MCF 10A (cell line): ENCODE results near the gene GALNT5. TPM values are rescaled to one million over a fixed set of nuclear protein-coding genes. Genes with fewer than 3 reads are reported as not detected.

Source experiments
- BruUV-seq: library from RNA; stranded (reverse); fragments of 400-500 nt; replicated peaks from 2 replicates; lab custom pipeline; 2021; lab: Mats Ljungman, UMichigan
- CTCF ChIA-PET: fragments of 300-600 bp; sonication (Branson Sonifier 250); formaldehyde crosslinking; extraction: SDS; loops from one replicate; lab custom pipeline; 2021; ENCODE audit warnings: antibody characterized with exemption, inconsistent platforms; lab: Yijun Ruan, JAX
- POLR2A ChIA-PET: fragments of 300-600, 350-650 bp; sonication (Branson Sonifier 250); formaldehyde crosslinking; extraction: SDS; loops from one replicate; lab custom pipeline; 2020; ENCODE audit warnings: antibody characterized with exemption, inconsistent platforms; lab: Yijun Ruan, JAX
- DNase-seq: peaks from one replicate; pipeline ENCODE4 v3.0.0-alpha.2; 2018; ENCODE audit not compliant: unreplicated experiment
- H3K27ac Mint-ChIP-seq: one replicate; pipeline ENCODE4 v1.8.0; 2022; ENCODE audit warnings: mild to moderate bottlenecking, low read depth, mixed read lengths; ENCODE audit not compliant: unreplicated experiment
- H3K27me3 Mint-ChIP-seq: one replicate; pipeline ENCODE4 v1.8.0; 2022; ENCODE audit warnings: mixed read lengths; ENCODE audit not compliant: insufficient read depth, unreplicated experiment
- H3K36me3 Mint-ChIP-seq: one replicate; pipeline ENCODE4 v1.8.0; 2022; ENCODE audit warnings: mild to moderate bottlenecking, moderate library complexity, mixed read lengths; ENCODE audit not compliant: insufficient read depth, unreplicated experiment
- H3K4me1 Mint-ChIP-seq: one replicate; pipeline ENCODE4 v1.8.0; 2022; ENCODE audit warnings: mixed read lengths; ENCODE audit not compliant: insufficient read depth, unreplicated experiment
- H3K4me3 Mint-ChIP-seq: one replicate; pipeline ENCODE4 v1.8.0; 2022; ENCODE audit warnings: mild to moderate bottlenecking, moderate library complexity, mixed read lengths; ENCODE audit not compliant: unreplicated experiment
- H3K9me3 Mint-ChIP-seq: one replicate; pipeline ENCODE4 v1.8.0; 2022; ENCODE audit warnings: mixed read lengths; ENCODE audit not compliant: unreplicated experiment
- CTCF ChIP-seq: fragments of 200-600 bp; IDR thresholded peaks from one replicate; pipeline ENCODE4 v1.8.0; 2022; ENCODE audit warnings: antibody characterized with exemption, mild to moderate bottlenecking; ENCODE audit not compliant: unreplicated experiment
- intact Hi-C: fragments of 100-400 bp; cut with micrococcal nuclease; formaldehyde crosslinking; loops from 2 replicates; pipeline ENCODE4 v1.14.1; 2022
- total RNA-seq: library from RNA; stranded (reverse); gene quantifications from 2 replicates; pipeline ENCODE4 v1.2.3, GENCODE V29; 2022

GALNT5 gene
- total RNA-seq, 1 experiment from 2014 or later, result not detected

DNA sequence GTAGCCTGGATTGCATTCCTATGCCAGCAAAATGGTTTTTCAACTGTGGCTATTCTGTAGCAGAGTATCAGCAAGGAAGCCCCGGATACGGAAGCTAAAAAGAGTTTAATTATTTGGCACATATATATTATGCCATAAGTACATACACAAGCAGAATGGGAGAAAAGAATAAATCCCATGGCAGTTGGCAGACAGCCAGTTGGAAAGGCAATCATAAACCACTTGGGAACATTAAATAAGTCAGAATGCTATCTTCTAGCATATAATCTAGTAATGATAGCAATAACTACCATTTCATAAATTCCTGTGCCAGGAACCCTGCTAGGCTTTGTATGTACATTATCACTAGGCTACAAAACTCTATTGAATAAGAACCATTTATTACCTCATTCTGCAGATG is 26.0 kb downstream of the GALNT5 start:
- Mint-ChIP-seq H3K9me3 (no peaks in the 10 kb centered on the region), H3K36me3 (no peaks in the 10 kb centered on the region), H3K4me1 (no peaks in the 10 kb centered on the region), H3K4me3 (no peak overlapping the region), H3K27ac (no peak overlapping the region), H3K27me3 (no peaks in the 10 kb centered on the region)
- POLR2A ChIA-PET, result no interaction called here
- TF ChIP-seq CTCF, result no peak
- BruUV-seq, result no TSS peak
- no peak for DNase-seq
- intact Hi-C loops, result no loop called here
- CTCF ChIA-PET, result interaction anchor here (0.5 to 1.5 kb wide), 3 partner anchors 19 to 596 kb away, joined by 4 to 14 read pairs (median 4); no protein-coding TSS in a partner anchor

GRCh38 chr2:157287160-157287559 is 29.7 kb downstream of the GALNT5 start:
- no TSS peak for BruUV-seq

GRCh38 chr2:157290525-157290924 is 33.0 kb downstream of the GALNT5 start:
- no peak for DNase-seq
- POLR2A ChIA-PET, result no interaction called here
- TF ChIP-seq CTCF, result no peak
- Mint-ChIP-seq H3K4me1 (peaks cover 5% of the 10 kb centered on the region), H3K4me3 (no peak overlapping the region), H3K27ac (no peak overlapping the region), H3K36me3 (no peaks in the 10 kb centered on the region), H3K9me3 (no peaks in the 10 kb centered on the region), H3K27me3 (no peaks in the 10 kb centered on the region)
- intact Hi-C loops, result no loop called here
- CTCF ChIA-PET, result no interaction called here
- BruUV-seq, result no TSS peak

More at GRCh38 chr2:157287160-157287559, 29.7 kb downstream of the GALNT5 start:
- no peak overlapping the region for H3K4me3 Mint-ChIP-seq
- no peak overlapping the region for H3K27ac Mint-ChIP-seq
- DNase-seq, result no peak
- POLR2A ChIA-PET, result no interaction called here
- H3K27me3 Mint-ChIP-seq, result no peaks in the 10 kb centered on the region
- CTCF ChIA-PET, result interaction anchor here (0.9 to 5.8 kb wide), 3 partner anchors 15 to 45 kb away, joined by 4 to 58 read pairs (median 6); no protein-coding TSS in a partner anchor
- H3K4me1 Mint-ChIP-seq, result peaks cover 5% of the 10 kb centered on the region
- TF ChIP-seq CTCF, result no peak
- no peaks in the 10 kb centered on the region for H3K36me3 Mint-ChIP-seq
- intact Hi-C loops, result no loop called here
- no peaks in the 10 kb centered on the region for H3K9me3 Mint-ChIP-seq

DNA sequence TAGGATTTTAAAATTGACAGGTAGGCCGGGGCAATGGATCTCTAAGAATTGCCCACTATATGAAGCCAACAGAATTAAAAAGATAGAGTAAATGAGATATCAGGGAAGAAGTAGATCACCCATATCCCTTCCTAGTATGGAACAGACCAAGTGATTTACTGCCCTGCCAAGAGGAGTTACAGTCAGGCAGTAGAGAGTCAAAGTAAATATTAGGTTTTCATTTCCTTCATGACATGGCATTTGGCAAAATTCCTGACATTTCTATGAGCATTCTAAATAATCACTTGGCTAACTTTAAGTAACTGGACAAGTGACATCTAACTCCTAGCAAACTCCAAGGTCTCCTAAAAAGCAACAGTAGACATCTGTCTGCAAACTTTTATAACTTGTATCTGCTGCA is 33.5 kb downstream of the GALNT5 start:
- no TSS peak for BruUV-seq

More for the DNA sequence above, 33.5 kb downstream of the GALNT5 start:
- H3K4me3 Mint-ChIP-seq, result no peak overlapping the region
- no peaks in the 10 kb centered on the region for H3K9me3 Mint-ChIP-seq
- peaks cover 5% of the 10 kb centered on the region for H3K4me1 Mint-ChIP-seq
- POLR2A ChIA-PET, result no interaction called here
- no peak for DNase-seq
- CTCF ChIA-PET, result no interaction called here
- H3K27me3 Mint-ChIP-seq, result no peaks in the 10 kb centered on the region
- H3K27ac Mint-ChIP-seq, result no peak overlapping the region
- H3K36me3 Mint-ChIP-seq, result no peaks in the 10 kb centered on the region
- intact Hi-C loops, result no loop called here
- TF ChIP-seq CTCF, result no peak
